Measurements from ENCODE around the gene IL1RAPL1.
"Not testable (repeated sequence)": the region's sequence is repeated elsewhere in the genome, so short reads cannot be mapped to it uniquely, and the experiment has no call there.

IL1RAPL1 gene

DNA sequence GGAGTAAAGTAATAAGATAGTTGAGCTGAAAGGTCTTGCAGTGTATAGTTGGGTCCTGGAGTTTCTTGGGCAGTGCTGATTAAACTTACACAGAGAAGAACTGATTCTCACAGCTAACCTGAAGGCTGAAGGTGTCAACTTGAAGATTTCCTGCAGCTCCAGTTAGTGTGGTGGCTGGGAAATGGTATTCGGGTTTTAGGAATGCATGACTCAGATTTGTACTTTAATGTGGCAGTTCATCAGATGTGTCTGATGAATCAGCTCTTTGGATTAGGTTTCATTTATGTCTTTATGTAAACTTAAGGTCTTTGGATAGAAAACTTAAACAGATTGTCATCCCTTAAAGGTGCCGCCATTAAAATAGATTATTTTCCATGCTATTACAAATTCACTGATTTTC lies 200.0 kb downstream of the IL1RAPL1 start:
- no peak for DNase-seq (ENCODE audit: low read depth in 2 of 2)

DNA sequence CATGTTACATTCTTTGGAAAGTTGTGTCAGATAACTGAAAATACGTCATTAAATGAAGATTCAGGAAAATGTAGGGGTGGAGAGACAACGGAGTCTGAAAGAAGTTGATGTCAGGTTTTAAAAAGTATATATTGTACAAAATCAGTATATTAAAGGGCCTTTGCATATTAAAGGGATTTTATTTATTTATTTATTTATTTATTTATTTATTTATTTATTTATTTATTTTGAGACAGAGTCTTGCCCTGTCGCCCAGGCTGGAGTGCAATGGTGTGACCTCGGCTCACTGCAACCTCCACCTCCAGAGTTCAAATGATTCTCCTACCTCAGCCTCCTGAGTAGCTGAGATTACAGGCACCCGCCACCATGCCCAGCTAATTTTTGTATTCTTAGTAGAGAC lies 213.4 kb downstream of the IL1RAPL1 start:
- not testable (repeated sequence) for DNase-seq (ENCODE audit: low read depth in 2 of 2)

DNA sequence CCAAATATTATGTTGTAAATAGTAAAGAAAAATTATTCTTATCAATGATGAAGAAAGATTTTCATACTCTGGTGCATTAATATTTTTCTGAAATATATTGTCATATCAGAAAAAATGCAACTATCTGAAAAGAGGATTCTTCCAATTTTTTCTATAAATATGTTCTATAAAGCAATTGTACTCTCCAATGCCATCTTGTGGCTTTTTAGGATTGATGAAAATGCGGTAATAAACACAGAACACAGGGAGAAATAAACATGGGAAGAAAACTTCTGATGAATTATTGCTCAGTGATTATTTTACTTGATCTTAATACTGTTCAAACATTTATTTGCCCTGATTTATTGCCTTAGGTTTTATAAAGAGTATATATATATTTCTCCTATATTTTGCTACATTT lies 215.4 kb downstream of the IL1RAPL1 start:
- no peak for DNase-seq (ENCODE audit: low read depth in 2 of 2)

DNA sequence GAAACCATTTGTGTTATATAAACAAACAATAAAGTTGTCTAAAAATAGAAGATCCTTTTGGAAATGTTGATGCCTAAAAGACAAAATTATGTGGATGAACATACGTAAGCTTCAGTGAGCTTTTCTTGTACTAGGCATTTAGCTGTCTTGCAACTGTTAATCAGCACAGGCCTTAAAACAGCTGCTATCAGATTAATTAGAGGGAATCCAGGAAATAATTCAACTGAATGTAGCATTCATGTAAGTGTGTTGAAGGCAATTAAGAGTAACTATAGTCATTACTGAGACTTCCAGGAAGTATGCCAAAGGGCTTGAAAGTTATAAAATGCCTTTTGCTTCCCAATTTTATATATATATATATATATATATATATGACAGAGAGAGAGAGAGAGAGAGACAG lies 248.7 kb downstream of the IL1RAPL1 start:
- no peak for DNase-seq (ENCODE audit: low read depth in 2 of 2)

DNA sequence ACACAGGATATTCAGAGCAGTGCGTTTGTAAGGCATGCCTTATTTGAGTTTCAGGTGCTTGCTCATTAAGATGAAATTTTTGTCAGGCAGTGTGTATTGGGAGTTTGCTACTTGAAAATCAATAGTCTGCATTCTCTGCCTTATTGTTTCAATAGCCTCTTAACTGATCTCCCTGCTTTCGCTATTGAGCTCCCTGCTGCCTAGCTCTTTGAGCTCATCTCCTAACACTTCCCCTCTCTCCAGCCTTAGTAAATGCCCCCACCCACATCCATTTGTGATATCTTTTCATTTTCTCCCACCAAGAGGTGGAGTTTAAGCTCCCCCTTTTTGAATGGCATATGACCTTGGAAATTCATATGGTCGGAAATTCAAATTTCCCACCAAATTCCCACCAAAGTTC lies 256.6 kb downstream of the IL1RAPL1 start:
- DNase-seq (ENCODE audit: low read depth in 2 of 2), result no peak

DNA sequence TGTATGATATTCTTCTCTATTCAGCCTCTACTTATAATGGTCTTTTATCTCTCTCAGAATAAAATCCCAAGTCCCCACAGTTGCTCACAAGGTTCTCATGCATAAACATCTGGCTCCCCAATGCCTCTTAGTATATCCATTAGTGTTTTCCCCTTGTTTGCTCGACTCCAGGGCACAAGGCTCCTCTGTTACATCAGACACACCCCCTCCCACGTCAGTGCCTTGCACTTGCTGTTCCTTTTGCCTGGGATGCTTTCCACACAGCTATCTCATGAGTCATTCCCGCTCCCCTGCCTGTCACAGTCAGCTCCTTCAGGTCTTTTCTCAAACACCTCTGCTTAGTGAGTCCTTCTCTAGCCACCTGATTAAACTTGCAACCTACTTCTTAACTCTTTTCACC lies 260.2 kb downstream of the IL1RAPL1 start:
- DNase-seq (ENCODE audit: low read depth in 2 of 2), result no peak

DNA sequence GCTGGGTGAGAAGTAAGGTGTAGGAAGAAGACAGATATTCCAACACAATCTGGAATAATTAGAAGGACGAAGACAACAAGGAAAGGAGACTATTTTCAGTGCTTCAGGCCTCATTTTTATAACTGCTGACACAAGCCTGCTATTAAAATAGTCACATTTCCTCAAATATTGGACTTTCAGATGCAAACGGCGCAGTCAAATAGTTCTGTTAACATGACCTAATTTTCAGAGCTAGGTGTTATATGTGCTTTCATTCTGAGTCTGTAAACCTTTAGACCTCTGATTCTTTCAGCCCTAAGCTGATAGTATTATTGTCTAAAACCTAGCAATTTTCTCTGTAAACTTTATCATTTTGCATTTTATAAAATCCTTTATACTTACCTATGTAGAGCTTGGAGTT lies 261.5 kb downstream of the IL1RAPL1 start:
- no peak for DNase-seq (ENCODE audit: low read depth in 2 of 2)

DNA sequence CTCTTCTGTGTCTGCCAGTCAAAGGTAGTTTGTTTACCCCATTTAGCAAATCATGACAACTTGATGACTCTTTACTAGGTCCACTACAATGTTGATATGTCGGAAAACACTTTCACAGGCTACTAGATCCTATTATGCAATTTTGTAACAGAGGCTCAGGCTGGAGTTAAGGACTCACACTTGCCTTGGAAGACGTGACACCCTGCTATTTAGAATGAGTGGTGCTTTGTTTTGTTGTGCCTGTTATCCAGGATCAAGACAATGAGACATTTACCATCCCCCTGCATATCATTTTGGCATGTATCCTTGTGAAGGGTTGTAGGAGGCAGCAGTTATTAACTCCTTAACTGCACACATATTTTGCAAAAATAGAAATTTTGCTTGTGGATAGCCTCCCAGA lies 263.7 kb downstream of the IL1RAPL1 start:
- DNase-seq (ENCODE audit: low read depth in 2 of 2), result no peak

DNA sequence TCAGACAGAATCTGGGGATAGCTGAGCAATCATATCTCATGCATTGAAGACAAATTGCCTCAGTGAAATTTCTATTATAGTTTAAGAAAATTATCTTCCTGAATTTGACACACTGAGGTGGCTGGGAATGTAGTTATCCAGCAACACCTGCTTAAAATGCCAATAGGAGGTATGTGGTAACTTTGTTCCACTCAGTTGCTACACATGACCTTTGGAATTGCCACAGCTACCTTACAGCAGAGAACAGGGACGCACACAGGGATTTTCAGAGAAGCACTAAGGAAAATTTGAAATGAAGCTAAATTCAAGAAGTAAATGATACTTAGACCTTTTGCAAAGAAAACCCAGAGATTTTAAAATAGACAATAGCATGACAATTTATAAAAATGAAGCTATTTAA lies 264.6 kb downstream of the IL1RAPL1 start:
- no peak for DNase-seq (ENCODE audit: low read depth in 2 of 2)

DNA sequence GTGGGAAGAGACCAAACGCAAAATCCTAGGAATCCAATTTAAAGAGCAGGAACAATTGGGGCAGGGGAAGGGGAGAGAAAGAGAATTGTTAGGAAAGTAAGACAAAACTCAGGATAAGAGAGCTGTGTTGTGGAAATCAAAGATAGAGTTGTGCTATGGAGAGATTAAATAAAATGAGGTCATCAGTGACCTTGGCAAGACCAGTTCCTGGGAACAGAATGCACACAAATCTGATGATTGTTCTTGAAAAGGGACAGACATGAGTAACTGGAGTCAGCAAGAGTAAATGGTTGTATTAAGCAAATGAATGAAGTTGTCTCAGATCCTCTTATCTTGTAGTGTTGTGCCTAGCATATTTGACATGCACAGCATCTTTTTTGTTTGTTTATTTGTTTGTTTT lies 267.4 kb downstream of the IL1RAPL1 start:
- DNase-seq (ENCODE audit: low read depth in 2 of 2), result no peak

DNA sequence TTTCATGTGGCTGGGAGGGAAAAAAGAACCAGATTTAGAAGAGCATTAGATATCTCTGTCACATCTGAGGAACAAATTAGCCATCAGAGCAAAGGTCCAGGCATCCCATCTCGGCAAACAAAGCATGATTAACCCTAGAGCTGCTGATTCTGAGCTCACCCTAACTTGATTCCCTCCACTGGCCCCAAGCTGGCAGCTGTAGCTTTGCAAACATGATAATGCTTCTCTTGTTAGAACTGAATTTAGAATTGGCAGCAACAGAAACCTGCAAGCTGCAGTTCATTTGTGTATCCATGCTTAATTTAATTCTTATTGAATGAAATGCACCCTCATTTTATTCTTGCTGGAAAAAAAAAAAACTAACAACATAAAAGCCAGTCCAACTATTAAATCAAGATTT lies 289.2 kb downstream of the IL1RAPL1 start:
- DNase-seq (ENCODE audit: low read depth in 2 of 2), result no peak

DNA sequence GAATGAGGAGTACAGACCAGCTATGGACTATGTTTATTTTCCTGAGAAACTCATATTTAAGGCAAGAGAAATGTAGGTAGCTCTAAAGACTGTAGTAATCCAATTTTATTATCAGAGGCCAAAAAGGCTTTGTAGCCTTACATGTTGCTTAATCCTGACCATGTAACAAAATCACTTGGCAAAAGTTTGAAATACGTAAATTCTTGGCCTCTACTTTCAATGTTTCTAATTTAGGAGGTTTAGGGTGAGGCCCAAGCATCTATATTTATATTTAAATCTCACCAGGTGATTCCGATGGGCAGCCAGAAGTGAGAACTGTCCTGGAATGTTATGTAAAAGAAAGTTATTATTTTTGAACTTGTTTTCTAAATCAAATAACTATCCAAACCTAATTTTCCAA lies 289.7 kb downstream of the IL1RAPL1 start:
- DNase-seq (ENCODE audit: low read depth in 2 of 2), result no peak

DNA sequence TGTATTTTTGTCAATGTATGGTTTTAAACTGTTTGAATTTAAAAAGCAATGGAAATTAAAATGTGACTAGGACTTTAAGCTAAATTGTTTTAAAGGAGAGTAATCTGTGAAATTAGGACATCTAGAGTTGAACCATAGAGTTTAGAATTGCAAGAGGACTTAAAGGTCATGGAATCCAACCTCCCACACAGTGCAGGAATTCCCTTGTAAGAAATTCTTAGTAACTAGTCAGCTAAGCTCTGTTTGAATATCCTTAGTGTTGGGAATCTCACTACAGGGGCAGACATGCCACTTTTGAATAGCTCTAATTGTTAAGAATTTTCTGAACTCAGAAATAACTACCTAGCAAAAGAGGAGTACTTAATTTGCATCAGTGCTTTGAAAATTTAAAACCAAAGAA lies 292.9 kb downstream of the IL1RAPL1 start:
- no peak for DNase-seq (ENCODE audit: low read depth in 2 of 2)

DNA sequence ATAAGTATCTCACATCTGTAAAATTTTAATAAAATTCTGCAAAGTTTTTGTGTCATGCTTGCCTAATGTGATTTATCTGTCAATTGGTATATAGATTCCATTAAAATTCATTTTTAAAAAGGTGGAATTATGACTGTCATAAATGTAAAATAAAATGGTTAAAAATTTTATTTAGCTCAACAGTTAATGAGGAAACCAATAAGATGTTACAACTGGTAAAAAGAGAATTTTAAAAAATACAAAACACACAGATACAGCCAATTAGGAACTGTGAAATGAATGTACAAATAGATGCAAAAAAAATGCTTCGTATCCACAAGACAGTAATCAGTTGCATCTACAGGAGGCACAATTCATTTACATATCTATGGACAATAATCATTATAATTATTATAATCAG lies 297.6 kb downstream of the IL1RAPL1 start:
- no peak for DNase-seq (ENCODE audit: low read depth in 2 of 2)

DNA sequence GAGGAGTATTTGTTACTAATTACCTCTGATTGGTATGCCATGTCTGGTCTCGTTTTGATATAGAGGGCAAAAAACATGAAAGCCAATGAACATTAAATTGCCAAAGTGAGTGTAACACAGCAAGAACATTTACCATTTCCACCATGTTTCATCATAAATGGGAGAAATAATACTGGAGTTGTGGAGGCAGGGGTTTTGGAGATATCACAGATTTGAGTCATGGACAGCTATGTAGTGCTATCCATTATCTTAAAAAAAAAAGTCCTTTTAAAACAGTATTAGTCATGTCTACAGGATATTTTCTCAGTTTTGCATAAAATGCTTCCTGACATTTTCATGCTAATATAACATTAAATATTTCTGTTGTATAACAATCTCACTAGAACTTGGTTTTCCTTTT lies 301.2 kb downstream of the IL1RAPL1 start:
- no peak for DNase-seq (ENCODE audit: low read depth in 2 of 2)

DNA sequence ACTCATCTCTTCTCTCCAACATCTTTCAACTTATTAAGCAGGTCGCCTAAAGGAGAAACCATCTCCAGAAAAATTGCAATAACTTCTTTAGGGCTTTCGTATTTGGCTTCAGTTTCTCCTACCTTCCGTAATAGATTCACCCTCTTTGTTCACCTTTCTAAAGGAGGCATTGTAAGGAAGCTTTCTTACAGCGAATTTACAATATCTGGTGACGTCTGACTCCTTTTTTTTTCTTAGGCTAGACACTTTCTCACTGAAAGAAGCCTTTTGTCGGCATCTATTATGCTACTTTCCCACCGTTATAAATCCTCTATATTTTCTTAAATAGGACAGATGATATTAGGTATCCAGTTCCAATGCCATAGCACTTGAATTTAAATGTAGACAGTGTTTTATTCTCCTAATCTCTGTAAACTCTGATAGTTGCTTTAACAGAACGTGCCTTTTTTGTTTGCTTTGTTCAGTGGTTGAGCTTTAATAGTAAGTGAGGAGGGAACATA lies 302.4 kb downstream of the IL1RAPL1 start:
- DNase-seq (ENCODE audit: low read depth in 2 of 2), result no peak

DNA sequence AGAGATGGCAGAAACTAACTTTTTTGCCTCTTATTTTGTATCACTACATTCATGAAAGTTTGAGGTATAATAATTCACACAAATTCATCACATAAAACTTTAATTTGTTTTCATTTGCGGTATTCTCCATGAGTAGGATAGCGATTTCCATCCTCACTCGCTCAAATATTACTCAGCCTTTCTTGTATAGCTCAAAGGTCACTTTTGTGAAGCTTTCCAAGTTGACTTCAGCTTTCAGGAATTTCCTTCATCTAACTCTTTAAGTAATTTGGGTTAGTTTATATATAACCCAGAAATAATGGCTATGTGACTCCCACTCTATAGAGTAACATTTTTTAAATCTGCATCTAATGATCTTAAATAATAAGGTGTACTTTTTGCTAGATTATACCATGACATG lies 314.4 kb downstream of the IL1RAPL1 start:
- DNase-seq (ENCODE audit: low read depth in 2 of 2), result no peak

DNA sequence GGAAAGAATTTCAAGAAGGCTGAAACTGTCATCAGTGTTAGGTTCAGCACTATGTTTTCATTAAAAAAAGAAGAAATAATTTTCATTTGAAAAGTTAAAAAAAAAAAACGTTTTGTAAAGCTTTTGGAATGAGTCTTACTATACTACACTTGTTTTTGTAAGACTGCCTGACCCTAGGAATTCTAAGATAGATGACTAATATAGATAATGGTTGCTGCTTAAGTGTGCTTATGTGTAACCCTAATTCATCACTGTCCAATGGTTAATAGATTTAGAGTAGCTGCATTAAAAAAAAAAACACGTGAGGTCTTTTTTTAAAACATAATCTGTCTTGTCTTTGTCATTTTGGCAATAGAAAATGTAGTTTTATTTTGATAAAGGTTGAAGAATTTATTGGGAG lies 323.2 kb downstream of the IL1RAPL1 start:
- DNase-seq (ENCODE audit: low read depth in 2 of 2), result no peak

DNA sequence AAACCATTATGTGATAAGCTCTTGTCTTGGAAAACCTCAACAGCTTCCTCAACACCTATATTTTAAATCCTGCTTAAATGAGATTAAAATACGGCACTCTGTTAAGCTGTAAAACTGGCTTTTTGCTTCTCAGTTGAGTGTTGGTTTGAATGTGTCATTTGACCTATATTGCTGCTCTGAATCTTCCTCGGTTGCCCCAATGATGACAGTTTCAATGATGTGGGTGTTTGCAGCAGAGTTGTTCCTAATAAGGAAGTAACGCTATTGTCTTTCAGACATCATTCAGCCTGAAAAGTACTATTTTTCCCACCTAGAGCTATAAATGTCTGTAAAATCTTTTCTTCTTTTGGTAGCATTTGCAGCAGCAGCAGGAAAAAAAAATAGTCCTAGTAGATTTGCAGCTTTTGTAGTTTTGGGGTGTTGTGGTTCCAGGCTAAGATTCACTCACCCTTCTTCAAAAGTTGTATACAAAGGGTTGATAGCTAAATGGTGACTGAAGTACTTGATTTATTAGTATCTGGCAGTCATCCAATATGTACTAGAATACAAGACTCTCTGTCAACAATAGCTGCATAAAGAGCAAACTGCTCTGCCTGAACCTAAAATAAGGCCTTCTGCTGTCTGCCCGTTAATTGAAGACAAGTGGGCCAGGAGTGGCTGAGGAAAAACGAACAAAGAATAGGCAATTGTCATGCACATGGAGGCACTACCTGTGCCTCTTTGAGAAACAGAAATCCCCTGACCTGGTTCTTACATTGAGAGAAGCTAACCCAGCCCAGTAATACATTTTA lies 333.1 kb downstream of the IL1RAPL1 start:
- DNase-seq (ENCODE audit: low read depth in 2 of 2), result no peak

DNA sequence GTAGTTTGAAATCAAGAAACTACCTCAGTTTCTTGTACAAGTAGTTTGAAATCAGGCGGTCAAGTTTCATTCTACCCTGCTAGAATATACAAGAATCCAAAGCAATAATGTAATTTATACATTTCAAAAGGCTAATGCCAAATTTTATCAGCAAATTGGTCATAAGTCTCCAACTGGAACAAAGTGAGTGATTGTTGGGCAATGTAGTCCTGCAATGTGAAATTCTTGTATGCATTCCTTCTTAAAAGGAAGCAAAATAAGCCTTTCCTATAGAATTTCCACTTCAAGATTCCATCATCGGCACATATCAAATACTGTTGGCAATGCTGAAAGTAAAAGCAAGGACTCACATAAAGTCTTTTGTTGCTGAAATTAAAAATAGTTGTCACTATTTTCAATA lies 334.9 kb downstream of the IL1RAPL1 start:
- no peak for DNase-seq (ENCODE audit: low read depth in 2 of 2)

DNA sequence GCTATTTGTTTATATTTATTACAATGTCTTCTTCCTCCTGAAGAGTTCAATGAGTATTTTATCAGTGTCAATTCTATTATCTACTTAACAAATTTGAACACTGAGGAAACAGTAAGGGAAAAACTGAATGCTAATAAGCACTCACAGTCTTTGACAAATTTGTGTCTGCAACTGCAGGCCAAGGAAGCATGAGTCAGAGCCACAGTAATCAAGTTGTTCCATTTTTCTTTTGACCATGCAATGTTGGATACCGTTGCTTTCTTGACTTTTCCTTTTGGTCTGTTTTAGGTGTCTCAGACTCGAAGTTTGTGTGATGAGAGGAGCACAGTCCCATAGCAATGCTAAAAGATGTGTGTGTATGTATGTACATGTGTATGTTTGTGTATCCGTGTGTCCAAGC lies 359.6 kb downstream of the IL1RAPL1 start:
- no peak for DNase-seq (ENCODE audit: low read depth in 2 of 2)

DNA sequence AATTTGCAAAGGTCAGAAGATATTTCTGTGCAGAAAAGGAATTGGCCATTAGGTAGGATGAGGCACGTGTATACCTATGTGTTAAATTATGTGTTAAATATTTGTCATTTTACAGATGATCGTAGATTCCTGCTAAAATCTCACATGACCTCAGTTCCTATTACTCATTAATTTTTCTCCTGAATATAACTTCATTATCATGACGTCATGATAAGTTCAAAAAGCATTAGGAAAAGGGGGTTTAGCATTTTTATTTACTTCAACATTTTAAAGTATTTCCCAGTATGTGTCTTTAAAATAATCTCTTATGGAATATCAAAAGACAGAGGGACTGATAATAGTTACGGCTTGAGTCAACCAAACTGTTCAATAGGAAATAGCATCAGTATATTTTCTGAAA lies 372.8 kb downstream of the IL1RAPL1 start:
- no peak for DNase-seq (ENCODE audit: low read depth in 2 of 2)

DNA sequence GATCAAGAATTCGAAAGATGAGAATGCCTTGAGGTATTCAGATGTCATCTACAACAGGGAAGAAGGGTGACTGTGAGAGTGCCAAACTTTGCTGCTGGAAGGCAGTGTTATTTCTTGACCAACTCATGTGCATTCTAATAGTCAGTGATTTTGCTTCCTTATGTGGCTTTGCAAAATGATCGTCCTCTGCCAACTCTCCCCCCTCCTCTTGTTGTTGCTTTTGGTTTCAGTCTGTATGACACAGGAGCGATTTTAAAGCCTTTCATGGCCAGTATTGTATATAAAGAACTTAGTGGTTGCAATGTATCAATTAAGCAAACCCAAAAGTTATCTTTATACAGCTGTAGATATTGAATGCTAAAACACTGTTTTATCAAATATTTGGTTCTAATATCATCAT lies 379.1 kb downstream of the IL1RAPL1 start:
- no peak for DNase-seq (ENCODE audit: low read depth in 2 of 2)

DNA sequence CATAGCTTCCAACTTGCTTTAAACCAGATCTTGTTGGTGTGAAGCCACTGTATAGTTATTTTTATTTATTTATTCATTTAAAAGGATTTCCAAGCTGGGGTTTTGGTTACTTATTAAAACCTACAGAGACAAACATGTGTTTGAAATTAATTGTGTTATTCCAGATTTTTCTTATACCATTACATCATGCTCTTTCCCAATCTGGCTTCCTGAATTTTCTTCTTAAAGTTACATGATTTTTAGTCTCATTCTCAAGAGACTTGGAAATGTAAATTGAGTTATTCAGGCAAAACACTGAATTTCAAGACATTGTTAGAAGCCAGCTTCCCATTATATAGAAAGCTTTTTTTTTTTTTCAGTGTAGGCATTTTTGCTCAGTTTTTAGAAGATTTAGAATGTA lies 381.9 kb downstream of the IL1RAPL1 start:
- no peak for DNase-seq (ENCODE audit: low read depth in 2 of 2)

Measured in stimulated activated CD8-positive, alpha-beta memory T cell treated with anti-CD3 and anti-CD28 coated beads, Interleukin-15, amount 100 ng/mL, for 48 hours (primary cell).